Forelimb muscle (tissue), 1 donor: ENCODE measurements around the gene PLOD3. TPM values are rescaled to one million over a fixed set of nuclear protein-coding genes. Genes with fewer than 3 reads are reported as not detected.
"Not testable (repeated sequence)": the region's sequence is repeated elsewhere in the genome, so short reads cannot be mapped to it uniquely, and the experiment has no call there.

Source experiments
- DNase-seq: peaks from one replicate; pipeline ENCODE4 v3.0.0-alpha.2; 2013; ENCODE audit warnings: low read depth
- polyA plus RNA-seq: library from polyadenylated mRNA; unstranded; fragments of 120-200 nt; gene quantifications from one replicate; pipeline ENCODE4 v1.2.1, GENCODE V29; 2013; ENCODE audit not compliant: insufficient read length

Gene PLOD3, protein sequence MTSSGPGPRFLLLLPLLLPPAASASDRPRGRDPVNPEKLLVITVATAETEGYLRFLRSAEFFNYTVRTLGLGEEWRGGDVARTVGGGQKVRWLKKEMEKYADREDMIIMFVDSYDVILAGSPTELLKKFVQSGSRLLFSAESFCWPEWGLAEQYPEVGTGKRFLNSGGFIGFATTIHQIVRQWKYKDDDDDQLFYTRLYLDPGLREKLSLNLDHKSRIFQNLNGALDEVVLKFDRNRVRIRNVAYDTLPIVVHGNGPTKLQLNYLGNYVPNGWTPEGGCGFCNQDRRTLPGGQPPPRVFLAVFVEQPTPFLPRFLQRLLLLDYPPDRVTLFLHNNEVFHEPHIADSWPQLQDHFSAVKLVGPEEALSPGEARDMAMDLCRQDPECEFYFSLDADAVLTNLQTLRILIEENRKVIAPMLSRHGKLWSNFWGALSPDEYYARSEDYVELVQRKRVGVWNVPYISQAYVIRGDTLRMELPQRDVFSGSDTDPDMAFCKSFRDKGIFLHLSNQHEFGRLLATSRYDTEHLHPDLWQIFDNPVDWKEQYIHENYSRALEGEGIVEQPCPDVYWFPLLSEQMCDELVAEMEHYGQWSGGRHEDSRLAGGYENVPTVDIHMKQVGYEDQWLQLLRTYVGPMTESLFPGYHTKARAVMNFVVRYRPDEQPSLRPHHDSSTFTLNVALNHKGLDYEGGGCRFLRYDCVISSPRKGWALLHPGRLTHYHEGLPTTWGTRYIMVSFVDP
- polyA plus RNA-seq = 41.4 TPM

- peak; percentile 98 for DNase-seq
Observed at GRCh38 chr7:101217388-101218235, at the start of gene PLOD3, which contains the start of gene ZNHIT1. Gene PLOD3 (minus strand): TSS chr7:101217581. CDS start chr7:101217274, 307 bp downstream. Gene ZNHIT1 (plus strand): TSS chr7:101218165. CDS start chr7:101218196, 31 bp downstream.

GRCh38 chr7:101265622-101266516 lies 48.5 kb upstream of the PLOD3 start:
- no peak for DNase-seq

GRCh38 chr7:101264102-101264706 lies 46.8 kb upstream of the PLOD3 start:
- DNase-seq = not testable (repeated sequence)

DNA sequence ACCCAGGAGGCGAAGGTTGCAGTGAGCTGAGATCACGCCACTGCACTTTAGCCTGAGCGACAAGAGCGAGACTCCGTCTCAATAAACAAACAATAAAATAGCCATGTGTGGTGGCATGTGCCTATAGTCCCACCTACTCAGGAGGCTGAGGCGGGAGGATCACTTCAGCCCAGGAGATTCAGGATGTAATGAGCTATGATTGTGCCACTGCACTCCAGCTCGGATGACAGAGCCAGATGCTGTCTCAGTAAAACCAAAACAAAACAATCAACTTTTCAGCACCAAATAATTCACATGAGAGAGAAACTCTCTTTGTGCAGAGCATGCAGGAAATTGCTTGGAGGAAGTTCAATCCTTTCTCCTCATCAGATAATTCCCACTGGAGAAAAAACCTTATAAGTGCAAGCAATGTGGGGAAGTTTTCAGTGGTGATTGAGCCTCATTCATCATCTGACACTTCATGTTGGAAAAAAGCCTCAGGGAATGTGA lies 40.9 kb upstream of the PLOD3 start:
- DNase-seq = no peak

DNA sequence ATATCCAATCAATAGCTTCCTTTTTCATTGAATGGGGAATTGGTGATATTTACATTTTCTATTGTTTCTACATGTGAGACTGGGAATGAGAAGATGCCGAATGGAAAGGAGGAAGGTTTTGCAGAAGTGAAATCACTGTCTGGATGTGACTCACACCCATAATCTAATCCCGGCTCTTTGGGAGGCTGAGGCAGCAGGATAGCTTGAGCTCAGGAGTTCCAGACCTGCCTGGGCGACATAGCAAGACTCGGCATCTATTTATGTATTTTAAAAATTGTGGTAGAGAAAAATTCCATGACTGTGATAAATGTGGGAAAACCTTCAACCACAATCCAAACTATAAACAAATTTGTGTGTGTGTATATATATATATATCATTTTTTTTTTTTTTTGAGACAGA lies 38.4 kb upstream of the PLOD3 start:
- DNase-seq = no peak

DNA sequence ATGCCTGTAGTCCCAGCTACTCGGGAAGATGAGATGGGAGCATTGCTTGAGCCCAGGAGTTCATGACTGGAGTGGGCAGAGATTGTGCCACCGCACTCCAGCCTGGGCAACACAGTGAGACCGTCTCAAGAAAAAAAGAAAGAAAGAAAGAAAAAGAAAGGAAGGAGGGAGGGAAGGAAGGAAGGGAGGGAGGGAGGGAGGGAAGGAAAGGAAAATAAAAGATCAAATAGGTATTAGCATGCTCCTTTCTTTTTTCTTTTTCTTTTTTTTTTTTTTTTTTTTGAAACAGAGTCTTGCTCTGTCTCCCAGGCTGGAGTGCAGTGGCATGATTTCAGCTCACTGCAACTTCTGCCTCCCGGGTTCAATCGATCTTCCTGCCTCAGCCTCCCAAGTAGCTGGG lies 35.8 kb upstream of the PLOD3 start:
- DNase-seq = not testable (repeated sequence)

GRCh38 chr7:101251871-101252659 lies 34.7 kb upstream of the PLOD3 start:
- DNase-seq = peak; percentile 91

DNA sequence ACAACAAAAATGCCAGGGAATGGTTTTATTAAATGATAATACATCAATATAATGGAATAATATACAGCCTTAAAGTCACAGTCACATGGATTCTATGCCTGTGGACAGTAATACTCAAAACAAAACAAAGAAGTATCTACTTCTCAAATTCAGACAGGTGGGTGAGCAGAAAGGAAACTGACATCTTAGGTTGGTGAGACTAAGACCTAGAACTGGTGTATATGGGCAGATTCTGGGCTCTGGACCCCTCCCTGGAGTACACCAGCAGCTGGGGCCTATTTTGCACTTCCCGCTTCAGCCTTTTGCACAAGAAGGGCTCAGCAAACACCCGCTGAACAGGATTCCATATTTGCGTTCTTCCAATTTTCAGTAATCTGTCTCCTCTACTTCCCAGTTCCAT lies 32.9 kb upstream of the PLOD3 start:
- DNase-seq = no peak

GRCh38 chr7:101248276-101248675 lies 30.9 kb upstream of the PLOD3 start:
- DNase-seq = no peak

DNA sequence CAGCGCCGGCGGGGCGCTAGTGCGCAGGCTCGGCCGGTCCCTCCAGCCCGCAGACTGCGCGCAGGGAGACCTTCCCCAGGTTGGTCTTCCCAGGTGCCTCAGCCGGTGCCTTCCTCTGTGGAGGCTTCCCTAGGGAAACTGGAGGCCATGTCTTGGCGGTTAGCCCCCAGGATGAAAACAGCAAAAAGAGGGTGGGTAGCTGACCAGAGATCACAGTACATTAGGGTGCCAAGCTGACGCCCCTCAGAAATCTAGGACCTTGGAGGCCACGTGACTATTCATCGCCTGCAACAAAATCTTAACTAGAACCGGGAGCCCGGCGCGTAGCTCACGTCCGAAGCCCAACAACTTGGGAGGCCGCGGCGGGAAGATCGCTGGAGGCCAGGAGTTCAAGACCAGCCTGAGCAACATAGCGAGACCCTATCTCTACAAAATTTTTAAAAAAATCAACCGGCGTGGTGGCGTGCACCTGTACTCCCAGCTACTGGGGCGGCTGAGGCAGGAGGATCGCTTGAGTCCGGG lies 27.8 kb upstream of the PLOD3 start:
- no peak for DNase-seq

GRCh38 chr7:101244375-101245146 lies 27.2 kb upstream of the PLOD3 start, which contains the start of gene FIS1:
Gene FIS1 (minus strand): TSS chr7:101245081. CDS start chr7:101245004, 77 bp downstream.
- DNase-seq = peak; percentile 81

- no peak for DNase-seq
Observed at GRCh38 chr7:101243646-101244374, 26.4 kb upstream of the PLOD3 start.

DNA sequence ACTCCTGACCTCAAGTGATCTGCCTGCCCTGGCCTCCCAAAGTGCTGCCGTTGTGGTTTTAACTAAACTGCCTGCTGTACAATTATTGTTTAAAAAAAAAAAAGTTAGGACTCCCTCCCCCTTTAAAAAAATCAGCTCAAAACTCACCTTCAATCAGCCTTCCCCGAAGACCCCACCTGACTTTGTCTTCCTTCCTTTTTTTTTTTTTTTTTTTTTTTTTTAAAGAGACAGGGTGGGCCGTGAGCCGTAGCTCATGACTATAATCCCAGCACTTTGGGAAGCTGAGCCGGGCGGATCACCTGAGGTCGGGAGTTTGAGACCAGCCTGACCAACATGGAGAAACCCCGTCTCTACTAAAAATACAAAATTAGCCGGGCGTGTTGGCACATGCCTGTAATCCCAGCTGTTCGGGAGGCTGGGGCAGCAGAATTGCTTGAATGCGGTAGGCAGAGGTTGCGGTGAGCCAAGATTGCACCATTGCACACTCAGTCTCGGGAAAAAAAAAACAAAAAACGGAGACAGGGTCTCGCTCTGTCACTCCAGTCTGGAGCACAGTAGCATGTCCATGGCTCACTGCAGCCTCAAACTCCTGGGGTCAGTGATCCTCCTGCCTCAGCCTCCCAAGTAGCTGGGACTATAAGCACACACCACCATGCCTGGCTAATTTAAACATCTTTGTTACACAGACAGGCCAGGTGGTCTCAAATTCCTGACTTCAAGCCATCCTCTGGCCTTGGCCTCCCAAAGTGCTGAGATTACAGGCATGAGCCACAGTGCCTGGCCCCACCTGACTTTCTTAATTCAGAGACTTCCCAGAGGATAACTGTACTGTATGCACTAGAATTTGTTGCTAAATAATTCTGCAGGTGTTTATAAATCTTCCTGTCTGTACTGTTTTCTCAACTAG lies 24.3 kb upstream of the PLOD3 start:
- no peak for DNase-seq

- no peak for DNase-seq
Observed at GRCh38 chr7:101241015-101241363, 23.6 kb upstream of the PLOD3 start.

GRCh38 chr7:101240226-101241014 lies 23.0 kb upstream of the PLOD3 start:
- DNase-seq = no peak

- DNase-seq = no peak
Observed at GRCh38 chr7:101239951-101240220, 22.5 kb upstream of the PLOD3 start.
